GM19351 (cell line): Measurements from ENCODE around the gene MAP4.

Source experiments
- ATAC-seq: cut with Tn5 transposase; IDR thresholded peaks from one replicate; pipeline ENCODE4 v1.9.1; 2021; ENCODE audit warnings: mild to moderate bottlenecking, moderate library complexity; ENCODE audit not compliant: unreplicated experiment

The MAP4 gene

DNA sequence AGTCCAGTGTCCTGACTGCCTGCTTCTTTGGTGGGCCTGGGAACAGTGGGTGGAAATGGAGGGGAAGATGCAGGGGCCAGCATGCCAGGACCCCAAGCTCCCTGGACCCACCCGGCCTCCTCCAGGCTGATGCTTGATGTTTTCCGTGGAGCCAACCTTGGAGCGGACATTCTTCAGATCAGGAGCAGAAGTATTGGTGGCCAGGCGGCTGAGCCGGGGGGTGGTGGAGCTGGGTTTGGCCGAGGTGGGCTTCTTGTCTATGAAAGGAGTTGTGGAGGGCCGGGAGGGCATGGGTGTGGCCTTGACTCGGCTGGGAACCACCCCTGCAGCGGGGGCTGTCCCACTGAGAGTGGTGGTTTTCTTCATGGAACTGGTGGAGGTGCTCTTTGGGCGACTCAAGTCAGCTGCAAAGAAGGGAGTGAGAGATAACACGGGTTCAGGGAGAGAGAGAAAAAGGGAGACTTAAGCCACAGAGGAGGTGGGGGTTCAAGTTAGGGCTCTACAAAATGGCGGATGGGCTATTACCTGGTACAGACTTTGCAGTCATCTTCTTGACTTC, 145.4 kb downstream of the MAP4 start:
- ATAC-seq, result no peak

DNA sequence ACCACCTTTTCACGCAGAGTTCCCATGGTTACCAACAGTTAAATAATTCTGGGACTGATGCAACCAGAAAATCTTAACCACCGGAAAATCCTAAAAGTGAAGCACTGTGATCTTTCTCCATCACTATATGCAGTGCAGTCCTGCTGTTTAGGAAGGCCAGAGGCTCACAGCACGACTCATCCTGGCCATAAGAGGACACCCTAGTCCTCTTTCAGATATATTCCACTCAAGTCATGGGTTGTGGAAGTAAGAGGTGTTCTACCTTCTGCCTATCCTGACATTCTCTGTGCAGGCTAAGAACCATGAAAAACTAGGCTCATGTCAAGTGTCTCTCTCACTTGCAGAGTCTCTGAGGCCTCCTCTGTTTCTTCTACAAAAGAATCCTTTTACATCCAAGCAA, 146.1 kb downstream of the MAP4 start:
- no peak for ATAC-seq

DNA sequence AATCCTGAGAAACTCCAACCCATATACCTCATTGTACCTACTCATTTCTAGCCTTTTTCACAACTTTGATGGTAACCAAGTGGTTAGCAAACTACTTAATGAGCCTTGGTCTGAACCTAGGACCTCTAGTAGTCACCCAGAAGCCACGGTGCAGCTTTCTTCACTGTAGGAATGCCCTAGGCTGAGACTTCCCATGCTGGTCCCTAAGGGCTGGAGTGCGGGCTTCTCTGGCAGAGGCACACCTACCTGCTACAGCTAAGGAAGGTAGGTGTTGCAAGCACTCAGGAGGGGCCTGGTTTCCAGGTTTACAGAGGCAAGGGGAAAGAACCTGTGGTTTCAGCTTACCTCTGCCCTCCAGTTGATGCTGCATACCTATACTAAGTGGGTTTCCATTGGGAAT, 147.9 kb downstream of the MAP4 start:
- ATAC-seq, result no peak

GRCh38 chr3:47867451-47868044, 148.7 kb downstream of the MAP4 start:
- no peak for ATAC-seq

DNA sequence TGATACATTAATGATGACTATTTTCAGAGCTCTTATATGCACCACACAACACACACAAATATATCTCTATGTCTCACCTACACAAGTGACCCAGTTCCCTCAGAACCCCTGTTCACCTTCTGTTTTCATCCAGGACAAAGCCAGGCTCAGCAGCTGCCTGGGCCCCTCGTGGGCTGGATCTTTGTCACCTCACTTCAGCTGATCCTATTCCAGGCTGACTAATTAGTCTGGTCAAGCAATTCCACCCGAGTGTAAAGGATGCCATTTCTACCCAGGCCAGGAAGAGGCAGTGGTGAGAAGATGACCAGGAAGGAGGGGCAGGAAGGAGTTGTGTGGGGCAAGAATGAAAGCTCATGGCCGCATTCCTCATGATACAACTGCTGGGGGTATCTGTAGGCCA, 151.0 kb downstream of the MAP4 start:
- no peak for ATAC-seq

- no peak for ATAC-seq
These were observed 152.7 kb downstream of the MAP4 start for GRCh38 chr3:47863391-47864128.

GRCh38 chr3:47859956-47860605, 156.1 kb downstream of the MAP4 start:
- ATAC-seq, result no peak

- ATAC-seq, result no peak
These were observed 159.1 kb downstream of the MAP4 start for GRCh38 chr3:47857151-47857550.

GRCh38 chr3:47856669-47857068, 159.5 kb downstream of the MAP4 start:
- ATAC-seq, result no peak

DNA sequence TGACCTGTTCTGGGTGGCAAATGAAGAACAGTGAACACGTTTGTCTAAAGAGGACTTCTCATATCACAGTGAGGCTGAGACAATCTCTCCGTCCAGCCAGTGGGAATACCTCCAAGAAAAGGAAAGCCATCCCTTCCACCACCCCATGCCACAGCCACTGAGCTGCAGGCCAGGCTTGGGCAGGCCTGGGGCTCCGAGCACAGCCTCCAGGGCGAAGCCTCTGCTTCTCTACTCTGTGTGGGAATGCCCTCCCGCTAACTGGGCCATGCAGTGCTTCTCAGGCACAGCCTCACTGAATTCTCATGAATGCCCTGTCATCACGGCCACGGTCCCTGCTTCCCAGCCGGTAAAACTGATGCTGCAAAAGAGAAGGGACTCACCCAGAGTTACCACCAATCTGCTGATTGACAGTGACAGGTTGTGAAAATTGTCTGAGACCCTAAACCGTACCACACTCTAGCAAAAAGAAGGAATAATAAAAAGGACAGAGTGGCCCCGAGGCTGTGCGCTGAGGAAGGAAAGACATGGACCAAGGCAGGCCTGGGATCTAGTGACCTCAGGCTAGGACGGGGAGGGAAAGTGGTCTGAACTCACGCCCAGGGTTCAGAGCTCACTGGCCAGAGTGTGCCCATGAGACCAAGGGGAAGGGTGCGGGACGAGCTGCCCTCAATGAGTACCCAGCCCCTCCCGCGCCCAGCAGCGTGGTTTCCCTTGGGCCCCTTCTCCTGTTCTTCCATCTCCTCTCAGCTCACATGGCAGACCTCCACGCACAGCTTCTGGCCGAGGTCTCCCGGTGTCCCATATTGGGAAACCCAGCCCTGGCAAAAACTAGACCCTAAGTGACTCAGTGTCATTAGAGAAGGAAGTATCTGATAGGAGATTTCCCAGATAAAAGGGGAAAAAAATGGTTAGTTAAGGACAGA, 160.5 kb downstream of the MAP4 start:
- ATAC-seq, result no peak

DNA sequence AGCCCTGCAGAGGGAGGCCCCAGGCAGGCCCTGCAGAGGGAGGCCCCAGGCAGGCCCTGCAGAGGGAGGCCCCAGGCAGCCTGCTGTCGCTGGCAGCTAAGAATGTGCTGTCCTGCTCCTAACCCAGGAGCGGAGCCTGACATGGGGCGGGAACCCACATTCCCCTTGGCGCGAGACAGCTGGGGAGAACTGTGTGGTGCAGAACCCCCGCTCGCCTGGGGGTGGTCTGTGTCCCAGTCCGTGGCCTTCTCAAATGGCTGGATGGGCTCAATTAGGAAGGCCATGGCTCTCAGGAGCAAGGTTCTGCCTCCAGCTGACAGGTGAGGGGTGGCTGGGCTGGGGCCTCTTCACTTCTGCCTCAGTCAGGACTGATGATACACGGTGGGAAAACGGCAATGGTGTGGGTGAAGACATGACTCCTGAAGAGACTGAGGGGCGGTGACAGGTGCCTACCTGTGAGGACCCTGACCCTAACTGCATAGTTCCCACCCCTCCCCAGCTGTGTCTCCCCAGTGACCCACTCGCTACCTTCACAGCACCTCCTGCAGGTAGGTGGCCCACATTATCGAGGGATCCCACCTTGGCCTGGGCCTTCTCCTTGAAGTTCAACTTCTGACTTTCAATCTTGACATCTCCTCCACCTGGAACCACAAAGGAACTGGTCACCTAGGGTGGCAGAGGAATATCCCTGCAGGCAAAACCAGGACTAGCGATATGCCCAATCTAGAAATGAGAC, 161.3 kb downstream of the MAP4 start:
- ATAC-seq, result no peak

DNA sequence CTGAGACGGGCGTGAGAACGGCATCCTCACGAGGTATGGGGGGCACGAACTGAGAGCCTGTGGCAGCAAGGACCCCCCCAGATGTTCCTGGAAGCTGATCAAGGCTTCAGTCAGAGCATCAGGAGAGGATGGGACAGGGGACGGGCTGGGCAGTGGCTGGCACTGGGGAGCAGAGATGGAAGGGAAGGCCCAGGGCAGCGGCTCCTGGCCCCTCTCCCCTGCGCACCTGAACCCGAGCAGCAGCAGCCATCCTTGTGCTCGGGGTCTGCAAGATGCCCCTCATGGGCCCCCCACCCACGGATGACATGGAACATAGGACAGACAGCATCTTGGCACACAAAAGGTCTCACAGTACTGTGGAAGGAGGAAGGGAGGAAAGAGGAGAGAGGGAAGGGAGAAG, 161.9 kb downstream of the MAP4 start:
- ATAC-seq, result no peak

DNA sequence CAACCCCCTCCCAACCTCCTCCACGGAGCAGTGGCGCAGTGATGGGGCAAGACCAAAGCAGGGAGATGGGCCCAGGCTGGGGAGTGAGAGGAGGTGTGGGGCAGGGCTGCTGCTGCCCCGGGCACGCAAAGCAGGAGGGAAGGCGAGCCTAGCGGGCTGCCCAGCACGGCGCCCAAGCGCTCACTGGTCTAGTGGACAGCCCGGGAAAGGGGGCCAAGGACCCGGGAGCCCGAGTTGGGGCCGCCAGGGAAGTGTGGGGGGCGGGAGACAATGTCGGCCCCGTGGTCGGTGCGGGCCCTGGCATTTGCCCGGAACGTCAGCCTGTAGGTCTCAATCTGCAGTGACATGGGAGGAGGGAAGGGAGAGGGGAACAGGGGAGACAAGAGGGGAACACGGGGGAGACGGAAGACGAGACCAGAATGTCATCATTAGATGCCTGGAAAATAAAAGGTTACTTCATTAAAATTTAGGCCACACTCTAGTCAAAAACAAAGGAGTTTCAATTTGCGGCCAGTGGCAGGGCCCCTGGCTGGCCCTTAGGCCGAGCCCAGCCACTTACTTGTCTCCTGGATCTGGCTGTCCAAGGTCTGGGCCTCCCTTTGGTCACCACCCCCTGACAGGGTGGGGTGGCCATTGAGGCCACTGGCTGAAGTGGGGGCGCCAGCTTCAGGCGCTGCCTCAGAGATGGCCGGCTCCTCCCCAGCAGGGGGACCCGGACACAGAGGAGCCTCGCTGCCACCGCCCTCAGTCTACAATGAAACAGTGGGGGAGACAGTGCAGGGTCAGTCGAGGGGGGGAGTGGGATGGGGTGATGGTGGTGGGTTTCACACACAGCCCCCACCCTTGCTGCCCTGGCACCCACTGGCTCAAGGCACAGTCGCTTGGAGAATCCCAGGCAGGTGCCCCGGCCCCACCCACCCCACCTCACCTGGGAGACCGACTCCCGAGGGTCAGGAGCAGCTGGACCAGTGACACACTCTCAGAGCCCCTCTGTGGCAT, 163.3 kb downstream of the MAP4 start:
- ATAC-seq, result no peak

DNA sequence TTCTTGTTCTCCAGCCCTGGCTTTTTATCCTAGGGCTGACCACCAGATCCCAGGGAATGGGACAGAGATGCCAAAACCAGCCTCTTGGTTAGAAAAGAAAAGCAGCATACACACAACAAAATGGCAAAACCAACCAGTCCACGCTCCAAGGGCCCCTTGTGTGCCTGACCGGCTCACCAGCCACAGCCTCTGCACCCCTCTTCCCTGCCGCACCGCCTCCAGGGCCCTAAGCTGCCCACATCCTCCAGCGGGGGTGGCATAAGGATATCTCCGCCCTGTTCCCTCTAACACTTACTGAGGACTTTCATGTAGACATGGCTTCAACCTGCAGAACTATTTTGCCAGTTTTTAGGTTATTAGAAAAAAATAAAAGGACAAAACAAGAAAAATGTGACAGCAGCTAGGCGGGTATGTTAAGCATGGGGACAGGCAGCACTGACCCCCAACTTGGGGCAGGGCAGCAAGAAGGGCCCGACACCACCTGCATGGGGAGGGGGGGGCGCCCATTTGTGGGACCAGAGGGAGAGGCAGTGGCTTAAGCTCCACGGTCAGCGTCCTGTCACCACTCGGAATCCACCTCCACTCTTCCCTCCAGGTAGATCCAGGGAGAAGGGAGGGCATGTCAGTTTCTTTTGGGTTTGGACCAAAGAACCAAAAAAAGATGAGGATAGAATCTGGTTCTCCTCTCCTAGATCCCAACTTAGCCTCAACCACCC, 164.2 kb downstream of the MAP4 start:
- ATAC-seq, result no peak

- no peak for ATAC-seq
These were observed 165.4 kb downstream of the MAP4 start for GRCh38 chr3:47850564-47851410.

GRCh38 chr3:47849699-47850563, 166.3 kb downstream of the MAP4 start:
- no peak for ATAC-seq
